Omental fat pad (tissue), 4 donors: ENCODE measurements around the gene SPON2. TPM values are rescaled to one million over a fixed set of nuclear protein-coding genes. Genes with fewer than 3 reads are reported as not detected.

Experiments
- ATAC-seq: fragments of 150-250 bp; one replicate; pipeline ENCODE4 v1.9.1; 2016; ENCODE audit warnings: mild to moderate bottlenecking, moderate library complexity; ENCODE audit not compliant: low FRiP score
- DNase-seq: peaks from one replicate; pipeline ENCODE4 v3.0.0-alpha.2; 2019; ENCODE audit warnings: low spot score
- CTCF ChIP-seq, 3 donors: fragments of 450-650 bp; IDR thresholded peaks; one replicate each; pipeline ENCODE4 v1.5.1; 2016 to 2017; ENCODE audit warnings: antibody characterized with exemption in 3 of 3, mild to moderate bottlenecking in 3 of 3, moderate library complexity in 2 of 3
- small RNA-seq: library from RNA; depleted of rRNA; stranded (forward); fragments of <200 nt; gene quantifications from one replicate; pipeline ENCODE3, GENCODE V24; 2016
- total RNA-seq, 4 donors: library from RNA; depleted of rRNA; stranded (reverse); fragments of >200 nt; gene quantifications; one replicate each; pipeline ENCODE4 v1.1.0, GENCODE V29; 2016

The SPON2 gene
- total RNA-seq, 4 donors from 2014 or later: 14.2 to 99.5 (median 30.1) TPM

- DNase-seq: no peak
- no peak for TF ChIP-seq CTCF (IDR thresholded peaks at IDR 0.05)
- ATAC-seq: no peak
Observed at GRCh38 chr4:1122505-1122904, 49.9 kb downstream of the SPON2 start.

Small RNA genes lying within 50 kb of the gene (small RNA-seq; reads per million reads assigned to genes)
- gene RF00554: not detected

Other genes starting within 250 kb of the SPON2 start
- 100 to 1,000 TPM in 2 of 4 donors, 10 to 100 TPM in 2; 62.3 to 126 (median 85.4) TPM for gene GAK, start 240.3 kb downstream of the SPON2 start, total RNA-seq
- gene TMEM175, start 240.1 kb downstream of the SPON2 start, total RNA-seq: 10 to 100 TPM; 21.9 to 35.3 (median 23.1) TPM
- gene DGKQ, start 199.0 kb downstream of the SPON2 start, total RNA-seq: 10 to 100 TPM in 1 of 4 donors, 1 to 10 TPM in 3; 4.8 to 10.2 (median 8.1) TPM
- gene IDUA, start 185.5 kb downstream of the SPON2 start, total RNA-seq: 10 to 100 TPM; 15.5 to 32.2 (median 16.9) TPM
- gene SLC26A1, start 179.2 kb downstream of the SPON2 start, total RNA-seq: under 1 TPM in 2 of 4 donors, not detected in 2; 0.09 to 0.12 TPM
- 10 to 100 TPM; 25.1 to 91.7 (median 68.8) TPM for gene FGFRL1, start 161.0 kb downstream of the SPON2 start, total RNA-seq
- gene RNF212, start 59.0 kb downstream of the SPON2 start, total RNA-seq: 1 to 10 TPM; 3.4 to 9.3 (median 6.6) TPM
- gene CTBP1, start 76.5 kb upstream of the SPON2 start, total RNA-seq: 100 to 1,000 TPM; 102 to 137 (median 132) TPM
- gene MAEA, start 117.3 kb upstream of the SPON2 start, total RNA-seq: 10 to 100 TPM; 38.8 to 71.2 (median 51.8) TPM
- gene UVSSA, start 174.6 kb upstream of the SPON2 start, total RNA-seq: 10 to 100 TPM; 10.2 to 28.2 (median 13.0) TPM
- gene NKX1-1, start 233.9 kb upstream of the SPON2 start, total RNA-seq: not detected